Gastrocnemius medialis (tissue), 4 donors: ENCODE results near the gene SDHA.
"Not testable (repeated sequence)": the region's sequence is repeated elsewhere in the genome, so short reads cannot be mapped to it uniquely, and the experiment has no call there.

ENCODE experiments used
- CTCF ChIP-seq, 5 experiments: fragments of 450-650 bp in 3 of 5; fragments of 200-600 bp in 2 of 5; sonication (generic) in 2 of 5; IDR thresholded peaks in 4 of 5; conservative IDR thresholded peaks in 1 of 5; 1 replicate in 4 of 5; 2 replicates in 1 of 5; pipeline ENCODE4 v1.5.1; 2016 to 2019; ENCODE audit warnings: antibody characterized with exemption in 5 of 5, mild to moderate bottlenecking in 3 of 5, moderate library complexity in 3 of 5
- POLR2A ChIP-seq, 2 donors: fragments of 450-650 bp; IDR thresholded peaks; one replicate each; pipeline ENCODE4 v1.6.1; 2017; ENCODE audit warnings: antibody characterized with exemption in 2 of 2, mild to moderate bottlenecking in 2 of 2, moderate library complexity in 2 of 2

GRCh38 chr5:254322-254721, 36.2 kb downstream of the SDHA start:
- TF ChIP-seq CTCF (IDR thresholded peaks at IDR 0.05 in 4 of 5, conservative IDR thresholded peaks at IDR 0.05 in 1 of 5); POLR2A (IDR thresholded peaks at IDR 0.05): not testable (repeated sequence)
